OCI-LY1 (cell line): ENCODE measurements around the gene PPP1R11.

Experiments
- H2AFZ ChIP-seq: fragments of 200-600 bp; sonication (generic), shearing (Covaris generic); 2 replicates; pipeline ENCODE4 v1.6.0; 2014; ENCODE audit warnings: antibody characterized with exemption, mild to moderate bottlenecking, low read length
- H3F3A ChIP-seq: fragments of 200-600 bp; sonication (generic), shearing (Covaris generic); 2 replicates; pipeline ENCODE4 v1.6.0; 2014; ENCODE audit warnings: mild to moderate bottlenecking, antibody characterized with exemption, low read length, moderate library complexity; ENCODE audit not compliant: insufficient read depth
- H3K27ac ChIP-seq: fragments of 200-600 bp; sonication (generic); 2 replicates; pipeline ENCODE4 v1.5.1; 2014; ENCODE audit warnings: low read length, mixed run types, mild to moderate bottlenecking, low read depth; ENCODE audit not compliant: poor library complexity, severe bottlenecking
- H3K27me3 ChIP-seq: fragments of 200-600 bp; sonication (generic); 2 replicates; pipeline ENCODE4 v1.6.0; 2014; ENCODE audit warnings: antibody characterized with exemption, mild to moderate bottlenecking, low read length, moderate library complexity; ENCODE audit not compliant: insufficient read depth
- H3K36me3 ChIP-seq: fragments of 200-600 bp; sonication (generic); 2 replicates; pipeline ENCODE4 v1.6.1; 2014; ENCODE audit warnings: mild to moderate bottlenecking, antibody characterized with exemption, low read length, moderate library complexity, mixed read lengths; ENCODE audit not compliant: insufficient read depth
- H3K4me1 ChIP-seq: fragments of 200-600 bp; sonication (generic); 2 replicates; pipeline ENCODE4 v1.5.1; 2014; ENCODE audit warnings: mild to moderate bottlenecking, low read length, moderate library complexity; ENCODE audit not compliant: insufficient read depth, severe bottlenecking
- H3K4me2 ChIP-seq: fragments of 200-600 bp; sonication (generic), shearing (Covaris generic); 2 replicates; pipeline ENCODE4 v1.6.1; 2014; ENCODE audit warnings: low read length
- H3K4me3 ChIP-seq: fragments of 200-600 bp; sonication (generic); 2 replicates; pipeline ENCODE4 v1.5.1; 2014; ENCODE audit warnings: low read length, low read depth, mild to moderate bottlenecking, mixed read lengths; ENCODE audit not compliant: poor library complexity, severe bottlenecking
- H3K79me2 ChIP-seq: fragments of 200-600 bp; shearing (Covaris generic); 2 replicates; pipeline ENCODE4 v1.6.1; 2016; ENCODE audit warnings: mixed run types, low read length, mixed read lengths; ENCODE audit not compliant: insufficient read depth
- H3K9ac ChIP-seq: fragments of 200-600 bp; sonication (generic), shearing (Covaris generic); 2 replicates; pipeline ENCODE4 v1.6.1; 2014; ENCODE audit warnings: mild to moderate bottlenecking, low read length, mixed read lengths
- H3K9me2 ChIP-seq: fragments of 200-600 bp; sonication (generic), shearing (Covaris generic); 2 replicates; pipeline ENCODE4 v1.6.1; 2014; ENCODE audit warnings: low read depth, mild to moderate bottlenecking, low read length, mixed read lengths
- H3K9me3 ChIP-seq: fragments of 200-600 bp; shearing (Covaris generic); 2 replicates; pipeline ENCODE4 v1.6.1; 2014; ENCODE audit warnings: low read length, mixed read lengths
- H4K20me1 ChIP-seq: fragments of 200-600 bp; sonication (generic), shearing (Covaris generic); 2 replicates; pipeline ENCODE4 v1.6.0; 2016; ENCODE audit warnings: mild to moderate bottlenecking, low read length; ENCODE audit not compliant: insufficient read depth
- EZH2 ChIP-seq: fragments of 200-600 bp; sonication (generic), shearing (Covaris generic); IDR thresholded peaks from 2 replicates; pipeline ENCODE4 v1.8.0; 2017; ENCODE audit warnings: borderline replicate concordance, mixed run types, mild to moderate bottlenecking, antibody characterized with exemption, low read length, moderate library complexity, mixed read lengths
- TF ChIP-seq, protein P1 (sequence below): fragments of 200-600 bp; sonication (generic), shearing (Covaris generic); IDR thresholded peaks from 2 replicates; pipeline ENCODE4 v1.5.1; 2017; ENCODE audit warnings: mild to moderate bottlenecking, antibody characterized with exemption, low read length, moderate library complexity, mixed read lengths

Gene PPP1R11

DNA sequence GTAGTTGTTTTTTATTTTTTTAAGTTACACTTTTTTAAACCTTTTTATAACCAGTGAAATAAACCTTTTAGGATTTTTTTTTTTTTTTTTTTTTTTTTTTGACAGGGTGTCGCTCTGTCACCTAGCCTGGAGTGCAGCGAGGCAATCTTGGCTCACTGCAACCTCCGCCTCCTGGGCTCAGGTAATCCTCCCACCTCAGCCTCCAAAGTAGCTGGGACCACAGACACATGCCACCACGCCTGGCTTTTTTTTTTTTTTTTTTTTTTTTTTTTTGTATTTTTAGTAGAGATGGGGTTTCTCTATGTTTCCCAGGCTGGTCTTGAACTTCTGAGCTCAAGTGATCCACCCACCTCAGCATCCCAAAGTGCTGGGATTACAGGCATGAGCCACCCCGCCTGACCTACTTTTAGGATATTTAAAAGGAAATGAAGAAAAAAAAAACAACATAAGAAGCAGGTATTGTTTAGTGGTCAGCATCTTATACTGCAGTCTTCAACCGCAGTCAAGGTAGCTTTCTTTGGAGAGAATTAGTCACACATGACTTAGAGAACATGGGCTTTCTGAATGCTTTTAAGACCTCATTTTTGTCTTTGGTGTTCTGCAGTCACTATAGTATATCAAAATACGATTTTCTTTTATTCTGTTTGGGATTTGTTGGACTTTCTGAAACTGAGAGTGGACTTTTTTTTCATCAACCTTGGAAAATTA, 4.4 kb upstream of the PPP1R11 start:
- no peak overlapping the region for H2AFZ ChIP-seq
- peak overlapping the region; percentile 66 for H3K27ac ChIP-seq
- no peaks in the 10 kb centered on the region for H3K9me3 ChIP-seq
- H4K20me1 ChIP-seq: no peaks in the 10 kb centered on the region
- H3K9ac ChIP-seq: peak overlapping the region; percentile 96
- H3K4me3 ChIP-seq: peak overlapping the region; percentile 92
- H3K36me3 ChIP-seq: peaks cover 23% of the 10 kb centered on the region; the same call in 1 of the 2 replicates
- no peaks in the 10 kb centered on the region for H3F3A ChIP-seq
- peaks cover 2% of the 10 kb centered on the region; the same call in 1 of the 2 replicates for H3K79me2 ChIP-seq
- H3K4me1 ChIP-seq: peaks cover 46% of the 10 kb centered on the region
- no peaks in the 10 kb centered on the region for H3K9me2 ChIP-seq
- H3K4me2 ChIP-seq: peak overlapping the region; percentile 92
- H3K27me3 ChIP-seq: no peaks in the 10 kb centered on the region
- TF ChIP-seq, protein P1, sequence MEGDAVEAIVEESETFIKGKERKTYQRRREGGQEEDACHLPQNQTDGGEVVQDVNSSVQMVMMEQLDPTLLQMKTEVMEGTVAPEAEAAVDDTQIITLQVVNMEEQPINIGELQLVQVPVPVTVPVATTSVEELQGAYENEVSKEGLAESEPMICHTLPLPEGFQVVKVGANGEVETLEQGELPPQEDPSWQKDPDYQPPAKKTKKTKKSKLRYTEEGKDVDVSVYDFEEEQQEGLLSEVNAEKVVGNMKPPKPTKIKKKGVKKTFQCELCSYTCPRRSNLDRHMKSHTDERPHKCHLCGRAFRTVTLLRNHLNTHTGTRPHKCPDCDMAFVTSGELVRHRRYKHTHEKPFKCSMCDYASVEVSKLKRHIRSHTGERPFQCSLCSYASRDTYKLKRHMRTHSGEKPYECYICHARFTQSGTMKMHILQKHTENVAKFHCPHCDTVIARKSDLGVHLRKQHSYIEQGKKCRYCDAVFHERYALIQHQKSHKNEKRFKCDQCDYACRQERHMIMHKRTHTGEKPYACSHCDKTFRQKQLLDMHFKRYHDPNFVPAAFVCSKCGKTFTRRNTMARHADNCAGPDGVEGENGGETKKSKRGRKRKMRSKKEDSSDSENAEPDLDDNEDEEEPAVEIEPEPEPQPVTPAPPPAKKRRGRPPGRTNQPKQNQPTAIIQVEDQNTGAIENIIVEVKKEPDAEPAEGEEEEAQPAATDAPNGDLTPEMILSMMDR: no peak
- TF ChIP-seq EZH2: no peak

DNA sequence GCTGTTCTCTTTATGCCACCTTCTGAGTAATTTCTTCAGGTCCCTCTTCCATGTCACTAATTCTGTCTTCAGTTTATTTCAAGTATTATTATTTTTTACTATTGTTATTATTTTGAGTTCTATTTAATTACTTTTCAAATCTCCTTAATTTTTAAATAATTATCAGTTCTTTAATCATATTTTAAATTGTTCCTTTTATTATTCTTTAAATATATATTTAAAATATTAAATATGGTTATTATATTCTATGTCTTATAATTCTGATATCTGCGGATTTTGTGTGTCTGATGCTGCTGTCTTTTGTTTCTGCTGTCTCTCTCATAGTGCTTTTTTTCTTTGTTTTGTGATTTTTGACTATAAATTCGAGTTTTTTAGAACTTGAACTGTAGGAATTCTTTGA, 3.7 kb upstream of the PPP1R11 start:
- peaks cover 7% of the 10 kb centered on the region; the same call in 1 of the 2 replicates for H3K79me2 ChIP-seq

DNA sequence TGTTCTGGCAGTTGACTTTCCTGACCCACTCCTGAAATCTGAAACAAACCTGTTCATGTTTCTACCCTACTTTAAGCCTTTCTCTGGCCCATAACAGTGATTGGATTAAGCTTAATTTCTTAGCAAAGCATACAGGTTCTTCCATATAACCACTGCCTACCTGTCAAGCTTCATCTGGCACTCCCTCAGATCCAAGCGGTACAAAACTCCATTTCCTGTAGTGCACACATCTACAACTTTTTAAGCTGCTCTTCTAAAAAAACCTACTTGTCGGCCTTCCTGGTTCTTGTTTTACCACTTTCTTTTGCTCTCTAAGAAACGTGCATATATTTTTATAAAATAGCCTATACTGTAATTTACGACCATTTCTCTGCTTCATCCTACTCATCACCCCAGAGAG, 916 bp upstream of the PPP1R11 start:
- TF ChIP-seq EZH2: no peak
- TF ChIP-seq, protein P1: no peak
- Histone ChIP-seq H3K9ac (peak overlapping the region; percentile 76), H3K9me3 (no peaks in the 10 kb centered on the region), H3F3A (no peaks in the 10 kb centered on the region), H3K4me1 (peaks cover 42% of the 10 kb centered on the region), H3K4me3 (peak overlapping the region; percentile 90), H3K9me2 (no peaks in the 10 kb centered on the region), H3K79me2 (peaks cover 7% of the 10 kb centered on the region; the same call in 1 of the 2 replicates), H3K4me2 (peak overlapping the region; percentile 98), H3K36me3 (peaks cover 19% of the 10 kb centered on the region; the same call in 1 of the 2 replicates), H2AFZ (peak overlapping the region; percentile 19; the same call in 1 of the 2 replicates), H3K27ac (peak overlapping the region; percentile 78), H4K20me1 (no peaks in the 10 kb centered on the region), H3K27me3 (no peaks in the 10 kb centered on the region)

More for the DNA sequence above, 3.7 kb upstream of the PPP1R11 start:
- no peaks in the 10 kb centered on the region for H4K20me1 ChIP-seq
- no peaks in the 10 kb centered on the region for H3F3A ChIP-seq
- no peaks in the 10 kb centered on the region for H3K27me3 ChIP-seq
- H3K4me1 ChIP-seq: peaks cover 52% of the 10 kb centered on the region
- no peak overlapping the region for H3K9ac ChIP-seq
- H3K9me3 ChIP-seq: no peaks in the 10 kb centered on the region
- no peaks in the 10 kb centered on the region for H3K9me2 ChIP-seq
- no peak overlapping the region for H2AFZ ChIP-seq
- H3K27ac ChIP-seq: no peak overlapping the region
- TF ChIP-seq, protein P1: no peak
- no peak for TF ChIP-seq EZH2
- H3K36me3 ChIP-seq: peaks cover 19% of the 10 kb centered on the region; the same call in 1 of the 2 replicates
- H3K4me3 ChIP-seq: no peak overlapping the region
- peak overlapping the region; percentile 20; the same call in 1 of the 2 replicates for H3K4me2 ChIP-seq
